ENCODE measurements around the gene MED7. TPM values are rescaled to one million over a fixed set of nuclear protein-coding genes. Genes with fewer than 3 reads are reported as not detected.

MED7 gene
- total and polyA plus RNA-seq, 2 of the 8 experiments (the other 6 are each of a cell fraction or from before 2014, with no cell fraction given) = 6.9 to 9.5 TPM

GRCh38 chr5:157132281-157132612 is 10.4 kb downstream of the MED7 start (continued):
- TF ChIP-seq PHF8 (conservative IDR thresholded peaks at IDR 0.05; ENCODE audit: low read depth, low read length) (no peak), NANOG (IDR thresholded peaks at IDR 0.05; ENCODE audit: insufficient read depth, low read depth, low read length, poor library complexity, severe bottlenecking) (no peak)
